Ascending aorta (tissue), 2 donors: ENCODE data around the gene PTPRK. TPM values are rescaled to one million over a fixed set of nuclear protein-coding genes. Genes with fewer than 3 reads are reported as not detected.

Experiments used
- DNase-seq, 2 donors: peaks; one replicate each; pipeline ENCODE4 v3.0.0-alpha.2; 2019; ENCODE audit warnings: low spot score in 2 of 2
- H3K27ac ChIP-seq, 2 donors: fragments of 200-600 bp; sonication (generic); one replicate each; pipeline ENCODE4 v1.5.1; 2016 to 2017; ENCODE audit warnings: mild to moderate bottlenecking in 1 of 2
- H3K27me3 ChIP-seq: fragments of 200-600 bp; sonication (generic); one replicate; pipeline ENCODE4 v1.5.1; 2017
- H3K36me3 ChIP-seq, 2 donors: fragments of 200-600 bp; sonication (generic); one replicate each; pipeline ENCODE4 v1.5.1; 2016
- H3K4me1 ChIP-seq, 2 donors: fragments of 200-600 bp; sonication (generic); one replicate each; pipeline ENCODE4 v1.5.1; 2016 to 2017; ENCODE audit warnings: mild to moderate bottlenecking in 1 of 2
- H3K4me3 ChIP-seq, 2 donors: fragments of 200-600 bp; sonication (generic); one replicate each; pipeline ENCODE4 v1.5.1; 2016 to 2017; ENCODE audit warnings: mild to moderate bottlenecking in 1 of 2
- H3K9me3 ChIP-seq, 2 donors: fragments of 200-600 bp; sonication (generic); one replicate each; pipeline ENCODE4 v1.5.1; 2016
- intact Hi-C: fragments of 100-400 bp; cut with DNase I; formaldehyde crosslinking; loops from one replicate; pipeline ENCODE4 v1.15.1; 2023
- total RNA-seq: library from RNA; depleted of rRNA; stranded (reverse); fragments of >200 nt; gene quantifications from one replicate; pipeline ENCODE4 v1.1.0, GENCODE V29; 2016
- TF ChIP-seq, protein P1 (sequence below), 3 experiments: fragments of 200-600 bp in 2 of 3; fragments of 450-650 bp in 1 of 3; sonication (generic) in 2 of 3; IDR thresholded peaks; one replicate each; pipeline ENCODE4 v1.5.1; 2016 to 2019; ENCODE audit warnings: antibody characterized with exemption in 3 of 3, mild to moderate bottlenecking in 1 of 3, moderate library complexity in 1 of 3

The PTPRK gene
- total RNA-seq, result 73.1 TPM

DNA sequence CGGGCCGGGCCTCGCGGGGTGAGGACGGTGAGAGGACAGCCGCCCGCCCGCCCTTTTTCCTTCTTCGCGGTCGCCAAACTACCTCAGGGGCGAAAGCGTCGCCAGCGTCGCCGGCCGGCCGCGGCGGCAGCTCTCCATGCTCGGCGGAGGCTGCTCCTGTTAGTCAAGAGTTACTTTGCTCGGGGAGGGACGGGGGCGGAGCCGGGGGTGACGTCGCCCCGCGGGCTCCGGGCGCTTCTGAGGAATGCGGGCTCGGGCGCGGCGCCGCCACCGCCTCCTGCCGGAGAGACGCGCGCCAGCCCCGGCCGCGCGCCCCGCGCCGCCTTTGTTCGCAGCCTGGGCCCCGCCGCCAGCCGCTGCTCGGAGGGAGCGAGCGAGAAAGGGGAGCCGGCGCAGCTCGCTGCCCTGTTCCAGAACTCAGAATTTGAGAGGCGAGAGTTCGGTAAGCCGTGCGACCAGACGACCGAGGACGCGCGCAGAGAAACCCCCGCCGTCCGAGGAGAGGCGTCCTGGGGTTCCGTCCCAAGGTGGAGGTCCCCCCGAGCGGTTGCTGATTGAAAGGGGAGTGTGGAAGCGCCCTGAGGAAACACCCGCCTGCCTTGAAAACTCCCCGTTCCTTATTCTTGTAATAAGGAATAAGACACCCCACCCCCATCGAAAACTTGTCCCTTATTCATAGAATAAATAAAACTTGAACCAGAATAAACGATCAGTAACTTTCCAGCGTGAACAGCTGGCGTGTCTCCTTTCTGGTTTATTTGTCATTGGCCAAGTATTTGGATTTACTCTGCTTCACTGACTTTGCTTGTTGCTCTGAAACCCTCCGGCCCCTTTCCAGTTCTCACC, at the start of gene PTPRK:
PTPRK (minus strand) TSS at position 164 of the 846 bp plus-strand sequence. CDS start 241 bp downstream, outside the sequence.
- intact Hi-C loops, result no loop called here
- TF ChIP-seq, protein P1, sequence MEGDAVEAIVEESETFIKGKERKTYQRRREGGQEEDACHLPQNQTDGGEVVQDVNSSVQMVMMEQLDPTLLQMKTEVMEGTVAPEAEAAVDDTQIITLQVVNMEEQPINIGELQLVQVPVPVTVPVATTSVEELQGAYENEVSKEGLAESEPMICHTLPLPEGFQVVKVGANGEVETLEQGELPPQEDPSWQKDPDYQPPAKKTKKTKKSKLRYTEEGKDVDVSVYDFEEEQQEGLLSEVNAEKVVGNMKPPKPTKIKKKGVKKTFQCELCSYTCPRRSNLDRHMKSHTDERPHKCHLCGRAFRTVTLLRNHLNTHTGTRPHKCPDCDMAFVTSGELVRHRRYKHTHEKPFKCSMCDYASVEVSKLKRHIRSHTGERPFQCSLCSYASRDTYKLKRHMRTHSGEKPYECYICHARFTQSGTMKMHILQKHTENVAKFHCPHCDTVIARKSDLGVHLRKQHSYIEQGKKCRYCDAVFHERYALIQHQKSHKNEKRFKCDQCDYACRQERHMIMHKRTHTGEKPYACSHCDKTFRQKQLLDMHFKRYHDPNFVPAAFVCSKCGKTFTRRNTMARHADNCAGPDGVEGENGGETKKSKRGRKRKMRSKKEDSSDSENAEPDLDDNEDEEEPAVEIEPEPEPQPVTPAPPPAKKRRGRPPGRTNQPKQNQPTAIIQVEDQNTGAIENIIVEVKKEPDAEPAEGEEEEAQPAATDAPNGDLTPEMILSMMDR (IDR thresholded peaks at IDR 0.05), result peak; percentile 14 to 79 (median 18)
- no peaks in the 10 kb centered on the region for H3K9me3 ChIP-seq
- DNase-seq, result peak; percentile 57 to 96
- peaks cover 0 to 6% of the 10 kb centered on the region in 2 donors for H3K4me1 ChIP-seq
- H3K36me3 ChIP-seq, result no peaks in the 10 kb centered on the region
- peak within 1 kb of the TSS; percentile 84 to 96 for H3K4me3 ChIP-seq
- H3K27me3 ChIP-seq, result no peaks in the 10 kb centered on the region
- peak within 1 kb of the TSS; percentile 92 to 94 for H3K27ac ChIP-seq

DNA sequence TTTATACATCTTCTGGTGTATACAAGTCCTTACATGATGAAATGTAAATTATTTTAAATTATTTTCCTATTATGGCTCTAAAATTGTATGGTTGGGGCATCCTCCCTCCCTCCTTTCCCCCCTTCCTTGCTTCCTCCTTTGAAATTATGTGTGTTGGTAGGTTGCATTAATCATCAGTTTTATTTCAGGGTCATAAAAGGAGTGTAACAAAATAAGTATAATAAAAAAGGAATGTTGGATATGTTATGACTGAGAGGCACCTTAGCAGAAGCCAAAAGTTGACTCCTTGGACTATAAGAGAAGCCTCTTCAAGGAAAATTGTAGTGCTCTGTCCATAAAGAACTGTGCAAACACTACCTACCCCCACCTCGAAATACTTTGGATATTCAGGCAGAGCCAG, 46.6 kb upstream of the PTPRK start:
- TF ChIP-seq, protein P1 (IDR thresholded peaks at IDR 0.05), result no peak
- H3K4me1 ChIP-seq, result peaks cover 0 to 3% of the 10 kb centered on the region in 2 donors
- no peak overlapping the region for H3K4me3 ChIP-seq
- H3K27ac ChIP-seq, result no peak overlapping the region
- no peaks in the 10 kb centered on the region for H3K36me3 ChIP-seq
- intact Hi-C loops, result no loop called here
- no peak for DNase-seq
- H3K9me3 ChIP-seq, result no peaks in the 10 kb centered on the region
- no peaks in the 10 kb centered on the region for H3K27me3 ChIP-seq

DNA sequence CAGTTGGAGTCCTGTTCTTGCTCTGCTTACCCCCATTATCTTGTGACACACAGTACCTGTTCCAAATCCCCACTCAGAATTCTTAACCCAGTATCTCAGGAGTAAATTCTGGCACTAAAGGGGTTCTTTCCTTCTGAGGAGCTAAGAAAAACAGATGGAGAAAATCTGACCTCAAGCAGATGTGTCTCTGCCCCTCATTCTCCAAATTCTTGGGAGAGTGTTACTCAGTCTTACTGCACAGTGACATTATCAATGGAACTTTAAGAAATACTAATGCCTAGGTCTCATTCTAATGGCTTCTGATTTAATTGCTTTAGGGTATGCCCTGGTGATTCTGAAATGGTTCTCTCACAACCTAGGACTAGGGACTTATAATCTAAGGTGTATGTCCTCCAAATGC, 40.6 kb upstream of the PTPRK start:
- no peaks in the 10 kb centered on the region for H3K4me1 ChIP-seq
- intact Hi-C loops, result no loop called here
- H3K36me3 ChIP-seq, result no peaks in the 10 kb centered on the region
- no peaks in the 10 kb centered on the region for H3K27me3 ChIP-seq
- no peaks in the 10 kb centered on the region for H3K9me3 ChIP-seq
- no peak overlapping the region for H3K27ac ChIP-seq
- DNase-seq, result no peak
- TF ChIP-seq, protein P1 (IDR thresholded peaks at IDR 0.05), result no peak
- no peak overlapping the region for H3K4me3 ChIP-seq

DNA sequence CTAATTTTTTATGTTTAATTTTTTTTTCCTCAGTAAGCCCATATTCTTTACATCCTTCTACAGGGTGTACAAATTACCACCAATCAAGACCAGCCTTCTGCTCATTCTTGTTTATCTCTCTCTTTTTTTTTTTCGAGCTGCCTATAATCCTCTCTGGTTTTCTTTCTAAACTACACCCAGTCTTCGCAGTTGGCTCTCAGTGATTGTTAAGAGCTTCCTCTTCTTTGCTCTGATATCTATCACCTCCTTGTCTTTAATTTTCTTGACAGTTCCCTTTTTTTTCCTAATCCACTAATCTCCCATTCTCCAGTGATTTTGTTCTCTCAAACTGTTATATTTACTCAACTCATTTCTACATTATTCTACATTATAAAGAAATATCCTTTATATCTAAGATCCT, 38.5 kb upstream of the PTPRK start:
- H3K27ac ChIP-seq, result no peak overlapping the region
- no peaks in the 10 kb centered on the region for H3K4me1 ChIP-seq
- DNase-seq, result no peak
- no peaks in the 10 kb centered on the region for H3K36me3 ChIP-seq
- no peak overlapping the region for H3K4me3 ChIP-seq
- TF ChIP-seq, protein P1 (IDR thresholded peaks at IDR 0.05), result no peak
- no peaks in the 10 kb centered on the region for H3K9me3 ChIP-seq
- intact Hi-C loops, result no loop called here
- no peaks in the 10 kb centered on the region for H3K27me3 ChIP-seq

DNA sequence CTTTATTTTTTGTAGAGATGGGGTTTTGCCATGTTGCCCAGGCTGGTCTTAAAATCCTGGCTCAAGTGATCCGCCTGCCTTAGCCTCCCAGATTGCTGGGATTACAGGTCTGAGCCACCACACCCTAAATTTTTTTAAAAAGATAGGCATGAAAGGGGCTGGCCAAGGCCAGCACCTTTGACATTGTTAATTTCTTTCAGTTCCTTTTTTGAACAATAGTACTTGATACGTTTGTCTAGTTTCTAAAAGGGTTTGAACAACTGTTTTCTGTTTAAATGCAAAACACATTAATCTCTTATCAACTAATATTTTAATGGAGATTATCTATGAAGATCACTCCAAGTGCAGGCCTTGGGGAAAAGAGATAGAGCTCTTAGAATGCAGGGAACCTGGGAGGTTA, 37.6 kb upstream of the PTPRK start:
- no peak for DNase-seq
- intact Hi-C loops, result no loop called here
- Histone ChIP-seq H3K9me3 (no peaks in the 10 kb centered on the region), H3K27ac (no peak overlapping the region), H3K4me3 (no peak overlapping the region), H3K27me3 (no peaks in the 10 kb centered on the region), H3K36me3 (no peaks in the 10 kb centered on the region), H3K4me1 (no peaks in the 10 kb centered on the region)
- TF ChIP-seq, protein P1 (IDR thresholded peaks at IDR 0.05), result no peak
